Fibroblast of lung (primary cell): Measurements from ENCODE around the gene NEURL1. TPM values are rescaled to one million over a fixed set of nuclear protein-coding genes. Genes with fewer than 3 reads are reported as not detected.

Experiments
- DNase-seq, 2 donors: peaks; one replicate each; pipeline versions ENCODE4 v3.0.0 to v3.0.0-alpha.2; 2010; ENCODE audit warnings: low read depth in 2 of 2
- H2AFZ ChIP-seq: 2 replicates; pipeline ENCODE4 v1.5.1; 2012; ENCODE audit warnings: low read length, control low read depth, inconsistent platforms
- H3K27ac ChIP-seq: 2 replicates; pipeline ENCODE4 v1.5.1; 2011; ENCODE audit warnings: low read length, control low read depth; ENCODE audit not compliant: insufficient read depth
- H3K27me3 ChIP-seq: 2 replicates; pipeline ENCODE4 v1.5.1; 2011; ENCODE audit warnings: mild to moderate bottlenecking, low read length; ENCODE audit not compliant: control insufficient read depth, insufficient read depth
- H3K36me3 ChIP-seq: 2 replicates; pipeline ENCODE4 v1.5.1; 2011; ENCODE audit warnings: low read length; ENCODE audit not compliant: control insufficient read depth, insufficient read depth
- H3K4me1 ChIP-seq: 2 replicates; pipeline ENCODE4 v1.5.1; 2011; ENCODE audit warnings: low read length; ENCODE audit not compliant: control insufficient read depth, insufficient read depth; ENCODE audit errors: extremely low read depth
- H3K4me2 ChIP-seq: 2 replicates; pipeline ENCODE4 v1.5.1; 2011; ENCODE audit warnings: low read length, control low read depth; ENCODE audit not compliant: insufficient read depth; ENCODE audit errors: extremely low read depth
- H3K4me3 ChIP-seq, 4 experiments: fragments of 200-600 bp in 1 of 4; sonication (generic) in 1 of 4; replicated peaks in 1 of 4; 2 replicates each; pipeline ENCODE4 v1.5.1; 2011 to 2016; ENCODE audit warnings: low read length in 4 of 4, low read depth in 3 of 4, mild to moderate bottlenecking in 3 of 4, control low read depth in 2 of 4, inconsistent platforms in 1 of 4, mixed read lengths in 1 of 4; ENCODE audit not compliant: insufficient read depth in 1 of 4; ENCODE audit errors: control extremely low read depth in 1 of 4
- H3K79me2 ChIP-seq: 2 replicates; pipeline ENCODE4 v1.5.1; 2012; ENCODE audit warnings: mild to moderate bottlenecking, low read length, inconsistent platforms; ENCODE audit not compliant: control insufficient read depth, insufficient read depth
- H3K9ac ChIP-seq: 2 replicates; pipeline ENCODE4 v1.5.1; 2011; ENCODE audit warnings: mild to moderate bottlenecking, low read length, control low read depth; ENCODE audit not compliant: insufficient read depth
- H3K9me3 ChIP-seq: 2 replicates; pipeline ENCODE4 v1.5.1; 2012; ENCODE audit warnings: low read depth, low read length; ENCODE audit not compliant: control insufficient read depth, insufficient read depth
- H4K20me1 ChIP-seq: 2 replicates; pipeline ENCODE4 v1.5.1; 2011; ENCODE audit warnings: low read length; ENCODE audit not compliant: control insufficient read depth, insufficient read depth; ENCODE audit errors: extremely low read depth
- CTCF ChIP-seq, 2 donors: IDR thresholded peaks in 1 of 2; conservative IDR thresholded peaks in 1 of 2; 1 replicate in 1 of 2; 2 replicates in 1 of 2; pipeline ENCODE4 v1.5.1; 2011 to 2012; ENCODE audit warnings: low read length in 2 of 2, control low read depth in 1 of 2, inconsistent platforms in 1 of 2, low read depth in 1 of 2, mild to moderate bottlenecking in 1 of 2
- EZH2 ChIP-seq: IDR thresholded peaks from 2 replicates; pipeline ENCODE4 v1.5.1; 2012; ENCODE audit warnings: low read length, control low read depth, mild to moderate bottlenecking; ENCODE audit errors: missing control alignments
- polyA plus RNA-seq, 2 donors: library from polyadenylated mRNA; depleted of rRNA in 1 of 2; stranded (reverse) in 1 of 2; unstranded in 1 of 2; fragments of >200 nt; gene quantifications; 2 replicates each; pipeline ENCODE4 v1.2.1, GENCODE V29; 2011 to 2012; ENCODE audit warnings: missing spikeins in 1 of 2
- total RNA-seq: library from RNA; depleted of rRNA; stranded (reverse); fragments of >200 nt; gene quantifications from 2 replicates; pipeline ENCODE4 v1.2.1, GENCODE V29; 2014

NEURL1 gene
- total and polyA plus RNA-seq, 2 donors (not counting 1 experiment from before 2014, with no cell fraction given), result 0.12 TPM; not detected in 1

DNA sequence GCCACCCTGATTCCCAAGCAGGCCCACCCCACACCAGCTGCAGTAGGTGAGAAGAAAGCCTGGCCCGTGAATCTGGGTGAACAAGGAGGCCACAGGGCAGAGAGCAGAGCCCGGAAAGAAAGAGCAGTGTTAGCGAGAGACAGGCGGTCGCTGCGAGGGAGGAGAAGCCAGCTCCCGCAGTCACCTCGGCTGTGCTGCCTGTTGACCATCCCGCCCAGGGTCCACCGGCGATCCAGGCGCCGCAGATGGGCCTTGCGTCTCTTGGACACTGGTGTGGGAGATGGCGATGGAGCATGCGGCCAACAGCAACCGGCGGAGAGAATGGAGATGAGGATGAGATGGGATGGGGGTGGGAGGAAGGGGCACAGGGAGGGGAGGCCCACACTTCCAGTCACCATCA, 128.8 kb downstream of the NEURL1 start:
- no peak overlapping the region for H3K4me2 ChIP-seq
- no peaks in the 10 kb centered on the region for H3K27me3 ChIP-seq
- peaks cover 37% of the 10 kb centered on the region for H3K4me1 ChIP-seq
- peaks cover 47% of the 10 kb centered on the region for H3K36me3 ChIP-seq
- no peak for TF ChIP-seq CTCF (conservative IDR thresholded peaks at IDR 0.05 in 1 of 2, IDR thresholded peaks at IDR 0.05 in 1 of 2; ENCODE audit: low read depth in 1 of 2, low read length in 2 of 2)
- TF ChIP-seq EZH2, result no peak
- no peaks in the 10 kb centered on the region for H4K20me1 ChIP-seq
- no peak overlapping the region for H3K27ac ChIP-seq
- no peaks in the 10 kb centered on the region for H3K9me3 ChIP-seq
- no peak overlapping the region for H3K9ac ChIP-seq
- H3K4me3 ChIP-seq, result no peak overlapping the region
- H3K79me2 ChIP-seq, result no peaks in the 10 kb centered on the region
- H2AFZ ChIP-seq, result no peak overlapping the region
- no peak for DNase-seq

GRCh38 chr10:103622935-103623574, 129.6 kb downstream of the NEURL1 start:
- Histone ChIP-seq H3K9me3 (no peaks in the 10 kb centered on the region), H4K20me1 (no peaks in the 10 kb centered on the region), H3K4me3 (no peak overlapping the region), H3K79me2 (no peaks in the 10 kb centered on the region), H3K4me2 (no peak overlapping the region), H3K9ac (no peak overlapping the region), H2AFZ (no peak overlapping the region), H3K36me3 (peaks cover 45% of the 10 kb centered on the region), H3K27me3 (no peaks in the 10 kb centered on the region), H3K27ac (no peak overlapping the region), H3K4me1 (peaks cover 29% of the 10 kb centered on the region)
- TF ChIP-seq CTCF (conservative IDR thresholded peaks at IDR 0.05 in 1 of 2, IDR thresholded peaks at IDR 0.05 in 1 of 2; ENCODE audit: low read depth in 1 of 2, low read length in 2 of 2) (no peak), EZH2 (no peak)
- no peak for DNase-seq

- no peak overlapping the region for H3K9ac ChIP-seq
- no peak for TF ChIP-seq CTCF (conservative IDR thresholded peaks at IDR 0.05 in 1 of 2, IDR thresholded peaks at IDR 0.05 in 1 of 2; ENCODE audit: low read depth in 1 of 2, low read length in 2 of 2)
- no peak for TF ChIP-seq EZH2
Observed at GRCh38 chr10:103626178-103626577, 132.7 kb downstream of the NEURL1 start.

More at GRCh38 chr10:103626178-103626577, 132.7 kb downstream of the NEURL1 start:
- Histone ChIP-seq H3K4me3 (no peak overlapping the region), H2AFZ (no peak overlapping the region), H4K20me1 (no peaks in the 10 kb centered on the region), H3K79me2 (no peaks in the 10 kb centered on the region), H3K27ac (no peak overlapping the region), H3K4me2 (no peak overlapping the region), H3K9me3 (no peaks in the 10 kb centered on the region), H3K36me3 (peaks cover 40% of the 10 kb centered on the region), H3K27me3 (no peaks in the 10 kb centered on the region), H3K4me1 (peaks cover 4% of the 10 kb centered on the region)
- no peak for DNase-seq
